GM23338 (cell line): ENCODE data around the gene GBF1. TPM values are rescaled to one million over a fixed set of nuclear protein-coding genes. Genes with fewer than 3 reads are reported as not detected.

Source experiments
- ATAC-seq: fragments of 200-7000 bp; cut with Tn5 transposase; 3 replicates; pipeline ENCODE4 v1.9.1; 2020
- DNase-seq: peaks from one replicate; pipeline ENCODE4 v3.0.0-alpha.2; 2015; ENCODE audit warnings: low spot score
- H2AFZ ChIP-seq: fragments of 200-600 bp; sonication (generic); 2 replicates; pipeline ENCODE4 v1.8.0; 2016; ENCODE audit warnings: antibody characterized with exemption, mild to moderate bottlenecking, moderate library complexity
- H3F3A ChIP-seq: fragments of 200-600 bp; sonication (generic); replicated peaks from 2 replicates; pipeline ENCODE4 v1.8.0; 2017; ENCODE audit warnings: antibody characterized with exemption, mixed run types, low read depth
- H3K27ac ChIP-seq: fragments of 200-600 bp; sonication (generic); 2 replicates; pipeline ENCODE4 v1.6.1; 2016; ENCODE audit warnings: low read depth
- H3K27me3 ChIP-seq: fragments of 200-600 bp; sonication (generic); 2 replicates; pipeline ENCODE4 v1.8.0; 2016; ENCODE audit warnings: mild to moderate bottlenecking, mixed run types, moderate library complexity; ENCODE audit not compliant: insufficient read depth
- H3K36me3 ChIP-seq: fragments of 200-600 bp; sonication (generic); 2 replicates; pipeline ENCODE4 v1.8.0; 2016; ENCODE audit warnings: mild to moderate bottlenecking; ENCODE audit not compliant: insufficient read depth
- H3K4me1 ChIP-seq: fragments of 200-600 bp; sonication (generic); 2 replicates; pipeline ENCODE4 v1.8.0; 2016; ENCODE audit warnings: mild to moderate bottlenecking, moderate library complexity; ENCODE audit not compliant: insufficient read depth
- H3K4me2 ChIP-seq: fragments of 200-600 bp; sonication (generic); 2 replicates; pipeline ENCODE4 v1.7.1; 2017; ENCODE audit warnings: mixed run types
- H3K4me3 ChIP-seq: fragments of 200-600 bp; sonication (generic); 2 replicates; pipeline ENCODE4 v1.6.1; 2016; ENCODE audit warnings: mixed run types
- H3K79me2 ChIP-seq: fragments of 200-600 bp; sonication (generic); replicated peaks from 2 replicates; pipeline ENCODE4 v1.8.0; 2017; ENCODE audit warnings: mild to moderate bottlenecking; ENCODE audit not compliant: insufficient read depth
- H3K9me2 ChIP-seq: fragments of 200-600 bp; sonication (generic); 2 replicates; pipeline ENCODE4 v1.8.0; 2017; ENCODE audit not compliant: insufficient read depth
- H4K20me1 ChIP-seq: fragments of 200-600 bp; sonication (generic); replicated peaks from 2 replicates; pipeline ENCODE4 v1.8.0; 2017; ENCODE audit warnings: mild to moderate bottlenecking; ENCODE audit not compliant: insufficient read depth
- H3K27ac Mint-ChIP-seq: 2 replicates; pipeline ENCODE4 v1.8.0; 2020; ENCODE audit warnings: inconsistent platforms, mild to moderate bottlenecking, moderate library complexity, mixed read lengths
- H3K27me3 Mint-ChIP-seq: 3 replicates; pipeline ENCODE4 v1.8.0; 2022; ENCODE audit warnings: low read depth, mild to moderate bottlenecking, moderate library complexity, mixed read lengths, inconsistent platforms; ENCODE audit not compliant: insufficient read depth, poor library complexity
- H3K36me3 Mint-ChIP-seq: 3 replicates; pipeline ENCODE4 v1.8.0; 2021; ENCODE audit warnings: low read depth, mild to moderate bottlenecking, inconsistent platforms, moderate library complexity, mixed read lengths
- H3K4me1 Mint-ChIP-seq: 3 replicates; pipeline ENCODE4 v1.8.0; 2020; ENCODE audit warnings: mild to moderate bottlenecking, inconsistent platforms, mixed read lengths
- H3K4me3 Mint-ChIP-seq: 3 replicates; pipeline ENCODE4 v1.8.0; 2021; ENCODE audit warnings: moderate library complexity, mild to moderate bottlenecking, inconsistent platforms, mixed read lengths
- H3K9me3 Mint-ChIP-seq: 3 replicates; pipeline ENCODE4 v1.8.0; 2020; ENCODE audit warnings: moderate library complexity, mild to moderate bottlenecking, inconsistent platforms, mixed read lengths
- CREB1 ChIP-seq: fragments of 250-450 bp; sonication (Bioruptor Pico); IDR thresholded peaks from 2 replicates; pipeline ENCODE4 v1.5.0; 2020; ENCODE audit warnings: low read depth, mild to moderate bottlenecking, moderate library complexity
- CTCF ChIP-seq, 2 experiments: fragments of 200-600 bp in 1 of 2; sonication (generic) in 1 of 2; conservative IDR thresholded peaks; 2 replicates each; pipeline versions ENCODE4 v1.5.1 to v1.6.1; 2016 to 2017; ENCODE audit warnings: antibody characterized with exemption in 2 of 2, low read depth in 2 of 2, mild to moderate bottlenecking in 2 of 2, moderate library complexity in 1 of 2
- ETS1 ChIP-seq: IDR thresholded peaks from 2 replicates; pipeline ENCODE4 v1.6.1; 2016; ENCODE audit warnings: antibody characterized with exemption
- EZH2 ChIP-seq: fragments of 200-600 bp; sonication (generic); IDR thresholded peaks from one replicate; pipeline ENCODE4 v1.8.0; 2017; ENCODE audit warnings: antibody characterized with exemption, mild to moderate bottlenecking, low read depth; ENCODE audit not compliant: unreplicated experiment
- EZH2phosphoT487 ChIP-seq: fragments of 200-600 bp; sonication (generic); IDR thresholded peaks from one replicate; pipeline ENCODE4 v1.8.1; 2018; ENCODE audit warnings: antibody characterized with exemption; ENCODE audit not compliant: unreplicated experiment
- JUNB ChIP-seq: IDR thresholded peaks from one replicate; pipeline ENCODE4 v1.6.1; 2016; ENCODE audit warnings: antibody characterized with exemption; ENCODE audit not compliant: unreplicated experiment
- NANOG ChIP-seq: IDR thresholded peaks from 2 replicates; pipeline ENCODE4 v1.6.1; 2016; ENCODE audit warnings: antibody characterized with exemption, borderline replicate concordance
- POLR2AphosphoS5 ChIP-seq: IDR thresholded peaks from 2 replicates; pipeline ENCODE4 v1.6.1; 2016; ENCODE audit warnings: antibody characterized with exemption, low read depth
- REST ChIP-seq: IDR thresholded peaks from one replicate; pipeline ENCODE4 v1.6.1; 2018; ENCODE audit warnings: antibody characterized with exemption; ENCODE audit not compliant: unreplicated experiment
- STAT1 ChIP-seq: IDR thresholded peaks from one replicate; pipeline ENCODE4 v1.6.1; 2016; ENCODE audit warnings: antibody characterized with exemption; ENCODE audit not compliant: unreplicated experiment
- ZNF114 ChIP-seq: fragments of 250-450 bp; sonication (Bioruptor Pico); IDR thresholded peaks from 2 replicates; pipeline ENCODE4 v1.5.0; 2020; ENCODE audit warnings: mild to moderate bottlenecking, moderate library complexity
- ZNF331 ChIP-seq: fragments of 250-450 bp; sonication (Bioruptor Pico); IDR thresholded peaks from 2 replicates; pipeline ENCODE4 v1.5.0; 2020; ENCODE audit warnings: low read depth, mild to moderate bottlenecking, moderate library complexity
- ZNF462 ChIP-seq: fragments of 250-450 bp; sonication (Bioruptor Pico); IDR thresholded peaks from 2 replicates; pipeline ENCODE4 v1.5.0; 2020; ENCODE audit warnings: mild to moderate bottlenecking, moderate library complexity
- polyA plus RNA-seq: library from polyadenylated mRNA; unstranded; fragments of >200 nt; fragmentation: Nextera tagmentation; extraction: Ambion mirVana; gene quantifications from 2 replicates; pipeline ENCODE4 v1.2.1, GENCODE V29; 2016
- total RNA-seq: library from RNA; depleted of rRNA; stranded (reverse); fragments of >200 nt; shearing (Covaris generic); gene quantifications from 2 replicates; pipeline ENCODE4 v1.2.3, GENCODE V29; 2014

The GBF1 gene
- total and polyA plus RNA-seq, 2 experiments from 2014 or later: 6.5 to 27.2 TPM

- H3K4me2 ChIP-seq: no peak overlapping the region
- ATAC-seq (no peak), DNase-seq (no peak)
- Mint-ChIP-seq H3K4me1 (peaks cover 2% of the 10 kb centered on the region; the same call in 2 of the 3 replicates), H3K9me3 (no peaks in the 10 kb centered on the region), H3K27ac (no peak overlapping the region), H3K4me3 (no peak overlapping the region), H3K27me3 (peaks cover 8% of the 10 kb centered on the region), H3K36me3 (no peaks in the 10 kb centered on the region)
- TF ChIP-seq EZH2 (no peak), ZNF331 (CRISPR knock-in tag) (no peak), CTCF (conservative IDR thresholded peaks at IDR 0.05; ENCODE audit: low read depth in 2 of 2) (no peak), CREB1 (CRISPR knock-in tag) (no peak), ETS1 (no peak), STAT1 (no peak), EZH2phosphoT487 (no peak), JUNB (no peak), ZNF462 (CRISPR knock-in tag) (no peak), NANOG (no peak), ZNF114 (CRISPR knock-in tag) (no peak), REST (no peak), POLR2AphosphoS5 (no peak)
- peaks cover 23% of the 10 kb centered on the region for H3K27me3 ChIP-seq
- H3K27ac ChIP-seq: no peak overlapping the region
- no peak overlapping the region for H3K4me3 ChIP-seq
- H2AFZ ChIP-seq: no peak overlapping the region
- H3K79me2 ChIP-seq: no peaks in the 10 kb centered on the region
- no peaks in the 10 kb centered on the region for H3K36me3 ChIP-seq
- no peaks in the 10 kb centered on the region; the same call in 1 of the 2 replicates for H3K4me1 ChIP-seq
- H4K20me1 ChIP-seq: no peaks in the 10 kb centered on the region; the same call in 1 of the 2 replicates
- H3K9me2 ChIP-seq: no peaks in the 10 kb centered on the region
- no peaks in the 10 kb centered on the region for H3F3A ChIP-seq
Observed at GRCh38 chr10:102220612-102221011, 24.7 kb upstream of the GBF1 start.
